HepG2 (cell line): Measurements from ENCODE around the gene ZNF747. TPM values are rescaled to one million over a fixed set of nuclear protein-coding genes. Genes with fewer than 3 reads are reported as not detected.

Source experiments
- CHD2 ChIP-seq: IDR thresholded peaks from 2 replicates; pipeline ENCODE4 v1.6.1; 2011; ENCODE audit warnings: low read depth, low read length, improper control_type of control experiment
- KAT2B ChIP-seq: fragments of 150-350 bp; IDR thresholded peaks from 2 replicates; pipeline ENCODE4 v1.6.1; 2014; ENCODE audit warnings: low read depth, low read length, borderline replicate concordance
- MBD4 ChIP-seq: IDR thresholded peaks from 2 replicates; pipeline ENCODE4 v1.6.1; 2012; ENCODE audit warnings: low read length, inconsistent platforms, borderline replicate concordance
- NFIC ChIP-seq: IDR thresholded peaks from 2 replicates; pipeline ENCODE4 v1.6.1; 2012; ENCODE audit warnings: mild to moderate bottlenecking, low read length, inconsistent platforms
- NR1H2 ChIP-seq: sonication (generic); formaldehyde crosslinking; IDR thresholded peaks from 2 replicates; pipeline ENCODE4 v1.8.1; 2022; ENCODE audit warnings: low read depth, missing genetic modification reagents, borderline replicate concordance
- PCBP2 ChIP-seq: fragments of 200-400 bp; formaldehyde crosslinking; optimal IDR thresholded peaks from 2 replicates; pipeline ENCODE3; 2018; ENCODE audit warnings: low read length, low read depth; ENCODE audit not compliant: poor library complexity, severe bottlenecking
- RNF2 ChIP-seq: fragments of 450-650 bp; conservative IDR thresholded peaks from 2 replicates; pipeline ENCODE4 v1.6.1; 2016; ENCODE audit warnings: low read depth
- SMARCC2 ChIP-seq: fragments of 450-650 bp; IDR thresholded peaks from 2 replicates; pipeline ENCODE4 v1.6.1; 2017; ENCODE audit warnings: antibody characterized with exemption, mild to moderate bottlenecking
- TAF15 ChIP-seq: fragments of 200-400 bp; formaldehyde crosslinking; IDR thresholded peaks from one replicate; pipeline ENCODE4 v1.6.1; 2018; ENCODE audit warnings: mild to moderate bottlenecking, low read depth, low read length; ENCODE audit not compliant: poor library complexity, severe bottlenecking
- ZBTB20 ChIP-seq: sonication (generic); formaldehyde crosslinking; IDR thresholded peaks from 2 replicates; pipeline ENCODE4 v1.8.1; 2023; ENCODE audit warnings: missing genetic modification reagents, low read depth, mild to moderate bottlenecking, borderline replicate concordance
- ZFP36L2 ChIP-seq: sonication (generic); formaldehyde crosslinking; IDR thresholded peaks from 2 replicates; pipeline ENCODE4 v1.4.0; 2020; ENCODE audit warnings: missing genetic modification reagents
- ZMAT3 ChIP-seq: sonication (generic); formaldehyde crosslinking; conservative IDR thresholded peaks from 2 replicates; pipeline ENCODE4 v1.7.0; 2021; ENCODE audit warnings: missing genetic modification reagents
- ZNF234 ChIP-seq: sonication (generic); formaldehyde crosslinking; conservative IDR thresholded peaks from 2 replicates; pipeline ENCODE4 v1.5.1; 2020; ENCODE audit warnings: mild to moderate bottlenecking, missing genetic modification reagents
- ZNF367 ChIP-seq: sonication (generic); formaldehyde crosslinking; IDR thresholded peaks from 2 replicates; pipeline ENCODE4 v1.4.0; 2020; ENCODE audit warnings: missing genetic modification reagents, borderline replicate concordance
- ZNF383 ChIP-seq: sonication (generic); formaldehyde crosslinking; IDR thresholded peaks from 2 replicates; pipeline ENCODE4 v1.4.0; 2020; ENCODE audit warnings: missing genetic modification reagents, mild to moderate bottlenecking, borderline replicate concordance
- ZNF564 ChIP-seq: sonication (generic); formaldehyde crosslinking; IDR thresholded peaks from 2 replicates; pipeline ENCODE4 v1.8.1; 2023; ENCODE audit warnings: mild to moderate bottlenecking, missing genetic modification reagents
- ZNF644 ChIP-seq: IDR thresholded peaks from 2 replicates; pipeline ENCODE4 v1.6.1; 2016; ENCODE audit warnings: low read depth
- ZNF788 ChIP-seq: sonication (generic); formaldehyde crosslinking; IDR thresholded peaks from 2 replicates; pipeline ENCODE4 v1.5.0; 2020; ENCODE audit warnings: mild to moderate bottlenecking, missing genetic modification reagents, borderline replicate concordance
- ZSCAN29 ChIP-seq: sonication (generic); formaldehyde crosslinking; conservative IDR thresholded peaks from 2 replicates; pipeline ENCODE4 v1.4.0; 2020; ENCODE audit warnings: mild to moderate bottlenecking, missing genetic modification reagents
- polyA plus RNA-seq, 8 experiments: library from polyadenylated mRNA; depleted of rRNA in 3 of 8; stranded (reverse) in 7 of 8; unstranded in 1 of 8; fragments of >200 nt; fragmentation: Illumina TruSeq in 4 of 8; extraction: Trizol in 4 of 8; gene quantifications; 2 replicates each; pipeline versions ENCODE4 v1.2.1 to v1.2.3, GENCODE V29; 2011 to 2016; ENCODE audit warnings: low read depth in 4 of 8, missing spikeins in 1 of 8, mixed read lengths in 1 of 8; ENCODE audit not compliant: insufficient read depth in 1 of 8
- total RNA-seq, 5 experiments: library from RNA; depleted of rRNA; stranded (reverse); fragments of >200 nt; fragmentation: Illumina TruSeq; extraction: Trizol; gene quantifications; 2 replicates each; pipeline ENCODE4 v1.2.3, GENCODE V29; 2016; ENCODE audit warnings: low read depth in 1 of 5
- TF ChIP-seq, protein P1 (sequence below): sonication (generic); formaldehyde crosslinking; IDR thresholded peaks from 2 replicates; pipeline ENCODE4 v1.8.1; 2022; ENCODE audit warnings: mild to moderate bottlenecking, missing genetic modification reagents
- TF ChIP-seq, protein P2 (sequence below): IDR thresholded peaks from 2 replicates; pipeline ENCODE4 v1.6.1; 2018; ENCODE audit warnings: missing genetic modification reagents
- TF ChIP-seq, protein P3 (sequence below): sonication (generic); formaldehyde crosslinking; IDR thresholded peaks from 2 replicates; pipeline ENCODE4 v1.4.0; 2020; ENCODE audit warnings: mild to moderate bottlenecking, missing genetic modification reagents
- TF ChIP-seq, protein P4 (sequence below): sonication (generic); formaldehyde crosslinking; IDR thresholded peaks from 2 replicates; pipeline ENCODE4 v1.4.0; 2020; ENCODE audit warnings: missing genetic modification reagents

The ZNF747 gene
- total and polyA plus RNA-seq, 2 of the 13 experiments (the other 11 are each of a cell fraction or from before 2014, with no cell fraction given), result 7.2 to 10.2 TPM

DNA sequence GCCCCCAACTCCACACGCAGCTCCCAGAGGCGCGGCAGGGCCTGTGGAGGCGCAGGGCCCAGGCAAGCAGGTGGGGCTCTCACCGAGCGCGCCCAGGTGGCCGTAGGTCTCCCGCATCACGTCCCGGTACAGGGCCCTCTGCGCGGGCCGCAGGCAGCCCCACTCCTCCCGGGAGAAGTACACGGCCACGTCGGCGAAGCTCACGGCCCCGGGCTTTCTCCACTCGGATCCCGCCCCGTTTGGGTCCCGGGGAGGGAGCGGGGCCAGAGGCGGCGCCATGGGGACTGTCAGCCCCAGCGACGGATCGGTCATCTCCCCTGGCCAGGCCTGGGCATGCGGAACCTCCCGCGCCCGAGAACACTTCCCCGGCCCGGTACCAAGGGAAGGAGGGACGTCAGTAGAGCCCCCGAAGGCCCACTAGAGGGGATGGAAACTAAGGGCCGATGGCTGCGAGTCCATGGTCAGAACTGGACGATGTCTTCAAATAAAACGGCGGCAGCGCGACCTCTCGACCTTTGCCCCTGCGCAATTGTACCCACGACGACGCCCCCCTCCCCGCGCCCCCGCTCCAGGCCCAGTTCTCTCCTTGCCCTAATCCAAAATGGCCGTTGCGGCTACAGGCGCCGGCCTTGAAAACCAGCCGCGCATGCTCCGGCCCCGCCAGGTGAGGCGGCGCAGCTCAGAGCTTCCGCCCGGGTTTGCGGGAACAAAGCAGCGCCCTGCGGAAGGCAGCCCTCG, at the start of gene ZNF747 (continued):
- TF ChIP-seq SMARCC2 (no peak), RNF2 (peak; percentile 51), ZNF234 (CRISPR knock-in tag) (peak; percentile 70; the same call in 1 of the 2 replicates), ZNF788 (peak; percentile 93), KAT2B (no peak), ZFP36L2 (no peak; the same call in 1 of the 2 replicates), TAF15 (peak; percentile 11), NR1H2 (CRISPR knock-in tag) (peak; percentile 75; the same call in 1 of the 2 replicates), ZNF367 (CRISPR knock-in tag) (no peak), ZNF383 (CRISPR knock-in tag) (no peak), ZNF564 (CRISPR knock-in tag) (peak; percentile 94), PCBP2 (no peak), ZBTB20 (CRISPR knock-in tag) (no peak; the same call in 1 of the 2 replicates), CHD2 (peak; percentile 55; the same call in 1 of the 2 replicates), NFIC (no peak), ZMAT3 (CRISPR knock-in tag) (peak; percentile 45; the same call in 1 of the 2 replicates), ZSCAN29 (CRISPR knock-in tag) (no peak), ZNF644 (CRISPR knock-in tag) (no peak), MBD4 (no peak)
- TF ChIP-seq, protein P1, sequence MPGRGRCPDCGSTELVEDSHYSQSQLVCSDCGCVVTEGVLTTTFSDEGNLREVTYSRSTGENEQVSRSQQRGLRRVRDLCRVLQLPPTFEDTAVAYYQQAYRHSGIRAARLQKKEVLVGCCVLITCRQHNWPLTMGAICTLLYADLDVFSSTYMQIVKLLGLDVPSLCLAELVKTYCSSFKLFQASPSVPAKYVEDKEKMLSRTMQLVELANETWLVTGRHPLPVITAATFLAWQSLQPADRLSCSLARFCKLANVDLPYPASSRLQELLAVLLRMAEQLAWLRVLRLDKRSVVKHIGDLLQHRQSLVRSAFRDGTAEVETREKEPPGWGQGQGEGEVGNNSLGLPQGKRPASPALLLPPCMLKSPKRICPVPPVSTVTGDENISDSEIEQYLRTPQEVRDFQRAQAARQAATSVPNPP (CRISPR knock-in tag), result peak; percentile 93; the same call in 1 of the 2 replicates
- TF ChIP-seq, protein P2, sequence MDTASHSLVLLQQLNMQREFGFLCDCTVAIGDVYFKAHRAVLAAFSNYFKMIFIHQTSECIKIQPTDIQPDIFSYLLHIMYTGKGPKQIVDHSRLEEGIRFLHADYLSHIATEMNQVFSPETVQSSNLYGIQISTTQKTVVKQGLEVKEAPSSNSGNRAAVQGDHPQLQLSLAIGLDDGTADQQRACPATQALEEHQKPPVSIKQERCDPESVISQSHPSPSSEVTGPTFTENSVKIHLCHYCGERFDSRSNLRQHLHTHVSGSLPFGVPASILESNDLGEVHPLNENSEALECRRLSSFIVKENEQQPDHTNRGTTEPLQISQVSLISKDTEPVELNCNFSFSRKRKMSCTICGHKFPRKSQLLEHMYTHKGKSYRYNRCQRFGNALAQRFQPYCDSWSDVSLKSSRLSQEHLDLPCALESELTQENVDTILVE (CRISPR knock-in tag), result peak; percentile 78; the same call in 1 of the 2 replicates
- TF ChIP-seq, protein P3, sequence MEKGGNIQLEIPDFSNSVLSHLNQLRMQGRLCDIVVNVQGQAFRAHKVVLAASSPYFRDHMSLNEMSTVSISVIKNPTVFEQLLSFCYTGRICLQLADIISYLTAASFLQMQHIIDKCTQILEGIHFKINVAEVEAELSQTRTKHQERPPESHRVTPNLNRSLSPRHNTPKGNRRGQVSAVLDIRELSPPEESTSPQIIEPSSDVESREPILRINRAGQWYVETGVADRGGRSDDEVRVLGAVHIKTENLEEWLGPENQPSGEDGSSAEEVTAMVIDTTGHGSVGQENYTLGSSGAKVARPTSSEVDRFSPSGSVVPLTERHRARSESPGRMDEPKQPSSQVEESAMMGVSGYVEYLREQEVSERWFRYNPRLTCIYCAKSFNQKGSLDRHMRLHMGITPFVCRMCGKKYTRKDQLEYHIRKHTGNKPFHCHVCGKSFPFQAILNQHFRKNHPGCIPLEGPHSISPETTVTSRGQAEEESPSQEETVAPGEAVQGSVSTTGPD (CRISPR knock-in tag), result peak; percentile 64; the same call in 1 of the 2 replicates
- TF ChIP-seq, protein P4, sequence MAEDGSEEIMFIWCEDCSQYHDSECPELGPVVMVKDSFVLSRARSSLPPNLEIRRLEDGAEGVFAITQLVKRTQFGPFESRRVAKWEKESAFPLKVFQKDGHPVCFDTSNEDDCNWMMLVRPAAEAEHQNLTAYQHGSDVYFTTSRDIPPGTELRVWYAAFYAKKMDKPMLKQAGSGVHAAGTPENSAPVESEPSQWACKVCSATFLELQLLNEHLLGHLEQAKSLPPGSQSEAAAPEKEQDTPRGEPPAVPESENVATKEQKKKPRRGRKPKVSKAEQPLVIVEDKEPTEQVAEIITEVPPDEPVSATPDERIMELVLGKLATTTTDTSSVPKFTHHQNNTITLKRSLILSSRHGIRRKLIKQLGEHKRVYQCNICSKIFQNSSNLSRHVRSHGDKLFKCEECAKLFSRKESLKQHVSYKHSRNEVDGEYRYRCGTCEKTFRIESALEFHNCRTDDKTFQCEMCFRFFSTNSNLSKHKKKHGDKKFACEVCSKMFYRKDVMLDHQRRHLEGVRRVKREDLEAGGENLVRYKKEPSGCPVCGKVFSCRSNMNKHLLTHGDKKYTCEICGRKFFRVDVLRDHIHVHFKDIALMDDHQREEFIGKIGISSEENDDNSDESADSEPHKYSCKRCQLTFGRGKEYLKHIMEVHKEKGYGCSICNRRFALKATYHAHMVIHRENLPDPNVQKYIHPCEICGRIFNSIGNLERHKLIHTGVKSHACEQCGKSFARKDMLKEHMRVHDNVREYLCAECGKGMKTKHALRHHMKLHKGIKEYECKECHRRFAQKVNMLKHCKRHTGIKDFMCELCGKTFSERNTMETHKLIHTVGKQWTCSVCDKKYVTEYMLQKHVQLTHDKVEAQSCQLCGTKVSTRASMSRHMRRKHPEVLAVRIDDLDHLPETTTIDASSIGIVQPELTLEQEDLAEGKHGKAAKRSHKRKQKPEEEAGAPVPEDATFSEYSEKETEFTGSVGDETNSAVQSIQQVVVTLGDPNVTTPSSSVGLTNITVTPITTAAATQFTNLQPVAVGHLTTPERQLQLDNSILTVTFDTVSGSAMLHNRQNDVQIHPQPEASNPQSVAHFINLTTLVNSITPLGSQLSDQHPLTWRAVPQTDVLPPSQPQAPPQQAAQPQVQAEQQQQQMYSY (CRISPR knock-in tag), result peak; percentile 39
